ENCODE measurements around the gene PAK4. TPM values are rescaled to one million over a fixed set of nuclear protein-coding genes. Genes with fewer than 3 reads are reported as not detected.

The PAK4 gene
- total RNA-seq, 8 experiments from 2014 or later, result 6.5 to 42.8 (median 11.9) TPM

DNA sequence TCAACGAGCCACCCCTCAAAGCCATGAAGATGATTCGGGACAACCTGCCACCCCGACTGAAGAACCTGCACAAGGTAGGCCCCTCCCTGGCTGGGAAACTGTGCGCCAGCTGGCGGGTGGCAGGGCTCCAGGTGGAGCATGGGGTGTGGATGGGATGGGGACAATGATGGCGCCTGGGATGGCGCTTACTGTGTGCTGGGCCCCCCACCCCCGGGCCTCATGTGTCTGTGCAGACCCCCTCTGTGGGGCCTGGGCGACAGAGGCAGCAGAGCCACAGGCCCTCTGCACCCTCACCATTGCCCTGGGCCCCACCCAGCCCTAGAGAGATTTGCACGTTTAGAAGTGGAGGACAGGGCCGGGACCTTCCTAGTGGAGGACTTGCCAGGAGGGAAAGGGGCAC, 52.1 kb downstream of the PAK4 start:
- WGBS, 10 experiments, result 60 to 90% methylated on average over 1 to 2 of the region's 11 CpGs; no CpG with 5 or more reads in 8 of the 10 experiments
- H3K4me1 ChIP-seq (replicated peaks in 1 of 2), result no peaks in the 10 kb centered on the region
- no peak overlapping the region for H3K4me3 ChIP-seq
- no peak overlapping the region for H3K27ac ChIP-seq
- ATAC-seq (replicated peaks in 6 of 8), result no peak
- in situ Hi-C loops (cut with MboI; ENCODE audit: low pct_unique_long_range_greater_than_20kb in 2 of 9, low sequenced_read_pairs in 9 of 9, unreplicated experiment in 9 of 9), result no loop called here

DNA sequence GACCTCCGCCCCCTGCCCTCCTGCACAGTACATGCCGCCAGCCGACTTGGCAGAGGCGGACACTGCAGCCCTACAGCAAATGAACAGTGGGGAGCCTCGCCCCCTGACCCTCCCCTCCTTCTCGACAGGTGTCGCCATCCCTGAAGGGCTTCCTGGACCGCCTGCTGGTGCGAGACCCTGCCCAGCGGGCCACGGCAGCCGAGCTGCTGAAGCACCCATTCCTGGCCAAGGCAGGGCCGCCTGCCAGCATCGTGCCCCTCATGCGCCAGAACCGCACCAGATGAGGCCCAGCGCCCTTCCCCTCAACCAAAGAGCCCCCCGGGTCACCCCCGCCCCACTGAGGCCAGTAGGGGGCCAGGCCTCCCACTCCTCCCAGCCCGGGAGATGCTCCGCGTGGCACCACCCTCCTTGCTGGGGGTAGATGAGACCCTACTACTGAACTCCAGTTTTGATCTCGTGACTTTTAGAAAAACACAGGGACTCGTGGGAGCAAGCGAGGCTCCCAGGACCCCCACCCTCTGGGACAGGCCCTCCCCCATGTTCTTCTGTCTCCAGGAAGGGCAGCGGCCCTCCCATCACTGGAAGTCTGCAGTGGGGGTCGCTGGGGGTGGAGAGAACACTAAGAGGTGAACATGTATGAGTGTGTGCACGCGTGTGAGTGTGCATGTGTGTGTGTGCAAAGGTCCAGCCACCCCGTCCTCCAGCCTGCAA, 52.9 kb downstream of the PAK4 start:
- no peak overlapping the region for H3K4me3 ChIP-seq
- in situ Hi-C loops (cut with MboI; ENCODE audit: low pct_unique_long_range_greater_than_20kb in 2 of 9, low sequenced_read_pairs in 9 of 9, unreplicated experiment in 9 of 9), result no loop called here
- no peak for ATAC-seq (replicated peaks in 6 of 8)

DNA sequence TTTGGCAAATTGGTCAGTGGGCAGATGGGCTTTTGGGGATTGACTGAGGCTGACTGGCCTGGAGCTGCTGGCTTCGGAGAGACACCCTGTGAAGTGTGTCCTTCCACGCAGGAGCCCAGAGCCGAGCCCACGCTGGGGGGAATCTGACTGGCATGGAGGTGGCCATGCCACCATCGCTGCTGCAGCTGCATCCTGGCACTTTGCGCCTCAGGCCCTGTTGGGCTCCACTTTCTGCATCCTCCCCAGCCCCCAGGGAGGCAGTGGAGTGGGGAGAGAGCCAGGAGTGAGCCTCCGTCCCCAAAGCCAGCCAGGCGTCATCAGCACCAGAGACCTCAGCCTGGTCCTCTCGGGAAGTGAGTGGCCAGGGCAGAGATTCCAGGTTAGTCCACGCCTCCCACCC, 54.2 kb downstream of the PAK4 start:
- Histone ChIP-seq H3K4me1 (replicated peaks in 1 of 2) (no peaks in the 10 kb centered on the region), H3K4me3 (no peak overlapping the region), H3K27ac (no peak overlapping the region)
- 79 to 100% (median 100%) methylated on average over 1 to 7 of the region's 10 CpGs; no CpG with 5 or more reads in 4 of the 10 experiments for WGBS, 10 experiments
- ATAC-seq (replicated peaks in 6 of 8), result no peak
- in situ Hi-C loops (cut with MboI; ENCODE audit: low pct_unique_long_range_greater_than_20kb in 2 of 9, low sequenced_read_pairs in 9 of 9, unreplicated experiment in 9 of 9), result no loop called here

More for the DNA sequence above, 52.9 kb downstream of the PAK4 start:
- Histone ChIP-seq H3K27ac (no peak overlapping the region), H3K4me1 (replicated peaks in 1 of 2) (no peaks in the 10 kb centered on the region)
- WGBS, 10 experiments, result 96 to 100% (median 100%) methylated on average over 2 to 4 of the region's 30 CpGs; no CpG with 5 or more reads in 7 of the 10 experiments

DNA sequence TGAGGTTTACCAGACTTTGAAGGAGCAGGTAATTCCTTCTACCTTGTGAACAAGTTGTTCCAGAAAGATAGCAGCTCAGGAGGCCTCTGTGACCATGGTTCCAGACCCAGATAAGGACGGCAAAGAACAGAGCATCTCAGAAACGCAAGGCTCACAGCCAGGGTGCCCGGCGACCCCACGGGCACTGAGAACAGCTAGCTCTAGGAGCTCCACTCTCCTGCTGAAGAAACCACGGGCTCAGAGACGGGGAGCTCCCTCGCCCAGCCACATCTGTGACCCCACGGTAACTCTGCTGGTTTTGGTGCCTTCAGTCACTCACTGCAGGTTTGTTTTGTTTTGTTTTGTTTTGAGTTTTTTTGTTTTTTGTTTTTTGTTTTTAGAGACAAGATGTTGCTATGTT, 55.2 kb downstream of the PAK4 start:
- Histone ChIP-seq H3K4me1 (replicated peaks in 1 of 2) (no peaks in the 10 kb centered on the region), H3K27ac (no peak overlapping the region), H3K4me3 (no peak overlapping the region)
- ATAC-seq (replicated peaks in 6 of 8), result no peak
- in situ Hi-C loops (cut with MboI; ENCODE audit: low pct_unique_long_range_greater_than_20kb in 2 of 9, low sequenced_read_pairs in 9 of 9, unreplicated experiment in 9 of 9), result no loop called here
- 87 to 100% (median 91%) methylated on average over 1 to 7 of the region's 9 CpGs; no CpG with 5 or more reads in 7 of the 10 experiments for WGBS, 10 experiments

DNA sequence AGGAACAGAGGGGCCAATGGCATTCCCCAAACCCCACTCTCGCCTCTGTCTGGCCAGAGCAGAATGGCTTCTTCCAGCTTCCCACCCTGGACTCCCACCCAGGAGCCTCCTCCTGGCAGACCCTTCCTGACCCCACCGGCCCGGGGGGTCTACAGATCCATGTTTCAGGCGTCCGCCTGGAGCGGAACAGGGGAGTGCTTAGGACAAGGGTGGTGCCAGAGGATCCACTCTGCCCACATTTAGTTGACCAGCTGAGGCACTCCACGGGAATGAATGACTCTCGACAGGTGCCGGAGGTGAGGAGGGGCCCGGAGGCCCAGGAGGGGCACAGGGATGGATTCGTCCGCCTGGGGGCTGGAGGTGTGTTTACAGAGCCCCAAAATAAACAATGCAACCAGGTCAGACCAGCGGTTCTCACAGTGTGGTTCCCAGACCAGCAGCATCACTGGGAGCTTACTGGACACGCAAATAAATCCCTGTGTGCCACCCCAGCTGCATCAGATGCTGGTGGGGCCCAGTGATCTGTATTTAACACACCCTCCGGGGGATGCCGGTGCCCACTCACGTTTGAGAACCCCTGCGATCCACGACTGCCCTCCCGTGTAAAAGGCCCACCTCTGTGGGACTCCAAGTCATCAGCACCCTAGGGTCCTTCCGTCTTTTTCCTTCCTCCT, 56.1 kb downstream of the PAK4 start:
- H3K4me1 ChIP-seq (replicated peaks in 1 of 2), result no peaks in the 10 kb centered on the region
- in situ Hi-C loops (cut with MboI; ENCODE audit: low pct_unique_long_range_greater_than_20kb in 2 of 9, low sequenced_read_pairs in 9 of 9, unreplicated experiment in 9 of 9), result no loop called here
- ATAC-seq (replicated peaks in 6 of 8), result no peak
- H3K4me3 ChIP-seq, result no peak overlapping the region
- H3K27ac ChIP-seq, result no peak overlapping the region
- WGBS, 10 experiments, result 100% methylated on average over 1 of the region's 21 CpGs; no CpG with 5 or more reads in 8 of the 10 experiments

DNA sequence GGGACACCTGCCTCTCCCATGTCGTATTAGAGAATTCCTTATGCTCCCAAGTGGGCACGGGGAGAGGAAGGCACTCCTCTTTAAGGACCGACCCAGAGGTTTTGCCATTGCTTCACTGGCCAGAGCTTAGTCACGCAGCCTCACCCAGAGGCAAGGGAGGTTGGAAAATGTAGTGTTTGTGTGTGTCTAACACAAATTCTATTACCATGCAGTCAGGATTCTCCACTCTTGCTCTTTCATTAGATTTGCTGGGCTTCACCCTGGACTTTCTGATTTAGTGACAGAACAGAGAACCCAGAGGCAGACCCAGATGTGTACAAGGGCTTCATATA, 56.6 kb downstream of the PAK4 start:
- ATAC-seq (replicated peaks in 6 of 8), result peak in 1 of 8 experiments; percentile 12
- Histone ChIP-seq H3K27ac (no peak overlapping the region), H3K4me3 (no peak overlapping the region), H3K4me1 (replicated peaks in 1 of 2) (no peaks in the 10 kb centered on the region)
- in situ Hi-C loops (cut with MboI; ENCODE audit: low pct_unique_long_range_greater_than_20kb in 2 of 9, low sequenced_read_pairs in 9 of 9, unreplicated experiment in 9 of 9), result no loop called here
- 67 to 100% (median 80%) methylated on average over 1 to 2 of the region's 4 CpGs; no CpG with 5 or more reads in 7 of the 10 experiments for WGBS, 10 experiments

DNA sequence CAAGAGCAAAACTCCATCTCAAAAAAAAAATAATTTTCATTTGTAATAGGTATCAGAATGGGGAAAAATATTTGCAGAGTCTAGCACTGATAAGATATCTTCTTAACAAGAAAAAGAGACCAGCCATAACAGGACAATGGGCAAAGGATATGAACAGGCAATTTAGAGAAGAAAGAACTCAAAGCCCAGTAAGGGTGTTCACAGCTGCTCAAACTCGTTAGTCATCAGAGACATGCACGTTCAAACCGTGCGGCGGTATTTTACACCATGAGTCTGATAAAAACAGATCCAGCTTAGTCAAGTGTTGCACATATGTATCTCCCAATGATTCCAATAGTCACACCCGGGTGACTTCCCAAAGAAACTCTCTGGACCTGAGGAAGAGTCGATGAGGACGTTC, 57.5 kb downstream of the PAK4 start:
- no peak overlapping the region for H3K4me3 ChIP-seq
- in situ Hi-C loops (cut with MboI; ENCODE audit: low pct_unique_long_range_greater_than_20kb in 2 of 9, low sequenced_read_pairs in 9 of 9, unreplicated experiment in 9 of 9), result no loop called here
- H3K4me1 ChIP-seq (replicated peaks in 1 of 2), result no peaks in the 10 kb centered on the region
- no peak overlapping the region for H3K27ac ChIP-seq
- ATAC-seq (replicated peaks in 6 of 8), result peak in 2 of 8 experiments; percentile 54 to 77
- WGBS, 10 experiments, result 9 to 87% (median 42%) methylated on average over 1 to 8 of the region's 8 CpGs; no CpG with 5 or more reads in 2 of the 10 experiments

DNA sequence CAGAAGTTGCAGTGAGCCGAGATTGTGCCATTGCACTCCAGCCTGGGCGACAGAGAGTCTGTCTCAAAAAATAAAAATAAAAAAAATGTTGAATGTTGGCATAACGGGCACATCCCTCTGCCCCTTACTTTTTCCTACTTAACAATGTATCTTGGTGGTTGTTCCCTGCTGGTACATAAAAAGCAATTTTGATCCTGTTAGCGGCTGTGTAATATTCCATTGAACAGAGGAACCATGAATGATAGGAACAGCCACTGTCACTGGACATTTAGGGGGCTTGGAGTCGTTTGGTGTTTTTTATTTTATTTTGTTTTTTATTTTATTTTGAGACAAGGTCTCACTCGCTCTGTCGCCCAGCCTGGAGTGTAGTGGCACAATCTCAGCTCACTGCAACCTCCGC, 60.8 kb downstream of the PAK4 start:
- no peaks in the 10 kb centered on the region for H3K4me1 ChIP-seq (replicated peaks in 1 of 2)
- ATAC-seq (replicated peaks in 6 of 8), result no peak
- H3K4me3 ChIP-seq, result no peak overlapping the region
- in situ Hi-C loops (cut with MboI; ENCODE audit: low pct_unique_long_range_greater_than_20kb in 2 of 9, low sequenced_read_pairs in 9 of 9, unreplicated experiment in 9 of 9), result loop anchor here in 1 of 9 experiments (5.0 kb wide), 1 partner anchor 64 kb away; no protein-coding TSS in a partner anchor
- 56 to 100% (median 88%) methylated on average over 1 to 8 of the region's 8 CpGs for WGBS, 10 experiments
- no peak overlapping the region for H3K27ac ChIP-seq

DNA sequence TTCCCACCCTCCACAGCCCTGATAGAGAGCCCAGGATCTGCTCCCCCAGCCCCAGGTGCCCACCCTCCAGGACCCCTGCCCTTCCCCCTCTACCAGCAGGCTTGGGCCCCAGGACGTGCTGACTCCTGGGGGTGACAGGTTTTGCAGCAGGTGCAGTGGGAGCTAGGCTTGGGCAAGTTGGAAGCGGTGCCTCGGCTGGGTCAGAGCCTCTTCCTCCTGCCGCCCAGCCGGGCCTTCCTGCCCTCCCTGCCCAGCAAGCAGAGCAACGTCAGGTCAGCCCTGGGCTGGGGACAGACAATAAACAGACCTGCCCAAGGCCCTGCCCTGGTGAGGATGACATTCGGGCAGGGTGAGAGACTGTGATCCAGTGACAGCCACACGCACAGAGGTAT, 62.0 kb downstream of the PAK4 start:
- in situ Hi-C loops (cut with MboI; ENCODE audit: low pct_unique_long_range_greater_than_20kb in 2 of 9, low sequenced_read_pairs in 9 of 9, unreplicated experiment in 9 of 9), result loop anchor here in 1 of 9 experiments (5.0 kb wide), 1 partner anchor 65 kb away; no protein-coding TSS in a partner anchor
- no peaks in the 10 kb centered on the region for H3K4me1 ChIP-seq (replicated peaks in 1 of 2)
- H3K4me3 ChIP-seq, result no peak overlapping the region
- peak in 2 of 8 experiments; percentile 10 to 27 for ATAC-seq (replicated peaks in 6 of 8)
- 7 to 70% (median 50%) methylated on average over 1 to 3 of the region's 8 CpGs; no CpG with 5 or more reads in 5 of the 10 experiments for WGBS, 10 experiments
- H3K27ac ChIP-seq, result no peak overlapping the region

DNA sequence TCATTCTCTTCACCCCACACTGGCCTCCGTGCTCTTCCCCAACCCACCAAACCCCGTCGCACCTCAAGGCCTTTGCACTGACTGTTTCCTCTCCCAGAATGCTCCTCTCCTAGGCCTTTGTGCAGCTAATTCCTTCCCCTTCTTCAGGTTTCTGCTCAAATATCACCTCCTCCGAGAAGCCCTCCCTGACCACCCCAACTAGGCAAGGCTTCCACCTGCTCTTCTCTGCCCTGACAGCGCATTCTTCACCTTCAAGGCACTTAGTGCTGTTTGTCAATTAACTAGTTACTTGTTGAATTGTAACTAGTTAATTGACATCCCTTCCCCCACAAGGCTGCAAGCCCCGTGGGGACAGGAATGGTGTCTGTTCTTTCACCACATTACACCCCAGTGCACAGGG, 63.4 kb downstream of the PAK4 start:
- H3K4me1 ChIP-seq (replicated peaks in 1 of 2), result no peaks in the 10 kb centered on the region
- no peak overlapping the region for H3K27ac ChIP-seq
- ATAC-seq (replicated peaks in 6 of 8), result no peak
- no peak overlapping the region for H3K4me3 ChIP-seq
- 40 to 72% (median 53%) methylated on average over 2 to 5 of the region's 6 CpGs; no CpG with 5 or more reads in 3 of the 10 experiments for WGBS, 10 experiments
- in situ Hi-C loops (cut with MboI; ENCODE audit: low pct_unique_long_range_greater_than_20kb in 2 of 9, low sequenced_read_pairs in 9 of 9, unreplicated experiment in 9 of 9), result loop anchor here in 1 of 9 experiments (5.0 kb wide), 1 partner anchor 67 kb away; no protein-coding TSS in a partner anchor

DNA sequence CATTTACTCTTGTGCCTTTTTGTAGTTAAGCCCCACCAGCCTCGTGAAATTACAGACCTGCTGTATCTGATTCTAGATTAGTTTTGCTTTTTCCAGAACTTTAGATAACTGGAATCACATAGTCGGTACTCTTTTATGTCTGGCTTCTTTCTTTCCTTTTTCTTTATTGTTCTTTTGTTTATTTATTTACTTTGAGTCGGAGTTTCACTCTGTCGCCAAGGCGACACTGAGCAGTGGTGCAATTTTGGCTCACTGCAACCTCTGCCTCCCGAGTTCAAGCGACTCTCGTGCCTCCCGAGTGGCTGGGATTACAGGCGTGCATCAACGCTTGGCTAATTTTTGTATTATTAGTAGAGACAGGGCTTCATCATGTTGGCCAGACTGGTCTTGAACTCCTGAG, 65.2 kb downstream of the PAK4 start:
- ATAC-seq (replicated peaks in 6 of 8), result no peak
- Histone ChIP-seq H3K4me1 (replicated peaks in 1 of 2) (no peaks in the 10 kb centered on the region), H3K27ac (no peak overlapping the region), H3K4me3 (no peak overlapping the region)
- 13 to 52% (median 37%) methylated on average over 1 to 11 of the region's 11 CpGs for WGBS, 10 experiments
- in situ Hi-C loops (cut with MboI; ENCODE audit: low pct_unique_long_range_greater_than_20kb in 2 of 9, low sequenced_read_pairs in 9 of 9, unreplicated experiment in 9 of 9), result no loop called here

DNA sequence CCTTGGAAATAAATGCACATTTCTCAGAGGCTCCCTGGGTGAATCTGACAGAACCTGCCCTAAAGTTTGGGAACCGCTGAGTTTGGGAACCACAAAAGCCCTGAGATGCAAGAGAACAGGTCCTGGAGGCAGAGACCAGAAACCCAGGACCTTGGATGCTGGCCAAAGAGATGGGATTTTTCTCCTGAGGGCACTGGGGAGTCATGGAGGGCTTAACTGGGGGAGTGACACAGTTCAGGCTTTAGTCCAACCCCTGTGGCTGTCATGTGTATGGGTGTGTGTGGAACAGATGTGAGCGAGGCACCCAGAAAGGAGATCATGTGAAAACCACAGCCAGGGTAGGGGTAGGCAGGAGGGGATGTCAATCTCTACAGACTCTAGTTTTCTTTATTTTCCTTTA, 67.3 kb downstream of the PAK4 start:
- H3K4me3 ChIP-seq, result no peak overlapping the region
- 35 to 100% (median 80%) methylated on average over 1 to 2 of the region's 2 CpGs; no CpG with 5 or more reads in 5 of the 10 experiments for WGBS, 10 experiments
- H3K4me1 ChIP-seq (replicated peaks in 1 of 2), result peaks cover 0 to 3% of the 10 kb centered on the region in 2 donors
- H3K27ac ChIP-seq, result no peak overlapping the region
- in situ Hi-C loops (cut with MboI; ENCODE audit: low pct_unique_long_range_greater_than_20kb in 2 of 9, low sequenced_read_pairs in 9 of 9, unreplicated experiment in 9 of 9), result no loop called here
- peak in 3 of 8 experiments; percentile 10 to 71 (median 46) for ATAC-seq (replicated peaks in 6 of 8)

DNA sequence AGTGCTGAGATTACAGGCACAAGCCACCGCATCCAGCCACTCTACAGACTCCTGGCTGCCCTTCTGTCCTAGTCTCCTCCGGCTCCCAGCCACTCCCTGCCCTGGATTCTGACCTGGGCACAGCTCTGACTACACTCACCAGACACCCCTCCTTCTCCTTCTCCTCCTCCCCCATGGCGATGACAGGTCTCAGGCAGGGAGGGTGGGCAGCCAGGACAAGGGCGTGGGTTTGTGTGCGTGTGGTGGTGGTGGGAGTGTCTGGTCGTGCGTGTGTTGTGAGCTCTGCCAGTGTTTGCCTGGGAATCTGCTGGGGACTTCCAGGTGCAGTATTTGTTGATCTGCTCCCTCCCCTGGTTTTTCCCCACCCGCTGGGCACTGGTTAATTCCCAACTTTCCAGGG, 68.2 kb downstream of the PAK4 start:
- ATAC-seq (replicated peaks in 6 of 8), result peak in 4 of 8 experiments; percentile 32 to 45 (median 36)
- no peak overlapping the region for H3K27ac ChIP-seq
- no peak overlapping the region for H3K4me3 ChIP-seq
- in situ Hi-C loops (cut with MboI; ENCODE audit: low pct_unique_long_range_greater_than_20kb in 2 of 9, low sequenced_read_pairs in 9 of 9, unreplicated experiment in 9 of 9), result no loop called here
- H3K4me1 ChIP-seq (replicated peaks in 1 of 2), result peaks cover 0 to 5% of the 10 kb centered on the region in 2 donors
- 0 to 30% (median 0%) methylated on average over 1 to 2 of the region's 8 CpGs; no CpG with 5 or more reads in 7 of the 10 experiments for WGBS, 10 experiments

Data from motor neuron (in vitro differentiated cells).